Kidney (tissue), 14 donors: ENCODE data around the gene CACFD1. TPM values are rescaled to one million over a fixed set of nuclear protein-coding genes. Genes with fewer than 3 reads are reported as not detected.

ENCODE experiments used
- DNase-seq, 5 donors: peaks; one replicate each; pipeline ENCODE4 v3.0.0-alpha.2; 2013 to 2020
- FAIRE-seq: peaks from 2 replicates; lab custom pipeline; 2012; peaks lifted over from hg19 to GRCh38; lab: Jason Lieb, UNC
- H3K27ac ChIP-seq, 2 donors: one replicate each; pipeline ENCODE4 v1.7.0; 2013; ENCODE audit warnings: low read depth in 2 of 2, low read length in 2 of 2, inconsistent platforms in 1 of 2
- H3K27me3 ChIP-seq: one replicate; pipeline ENCODE4 v1.7.1; 2013; ENCODE audit warnings: low read length, inconsistent platforms; ENCODE audit not compliant: control insufficient read depth, insufficient read depth
- H3K36me3 ChIP-seq, 3 donors: one replicate each; pipeline versions ENCODE4 v1.7.0 to v1.7.1; 2013; ENCODE audit warnings: low read length in 3 of 3, control low read depth in 1 of 3, inconsistent platforms in 1 of 3; ENCODE audit not compliant: insufficient read depth in 3 of 3, control insufficient read depth in 2 of 3
- H3K4me1 ChIP-seq, 3 donors: one replicate each; pipeline versions ENCODE4 v1.7.0 to v1.7.1; 2013; ENCODE audit warnings: low read length in 3 of 3, inconsistent platforms in 1 of 3, low read depth in 1 of 3; ENCODE audit not compliant: control insufficient read depth in 2 of 3, insufficient read depth in 2 of 3
- H3K4me3 ChIP-seq, 3 donors: one replicate each; pipeline versions ENCODE4 v1.7.0 to v1.8.1; 2013; ENCODE audit warnings: low read length in 3 of 3, control low read depth in 1 of 3, inconsistent platforms in 1 of 3
- H3K9ac ChIP-seq, 3 donors: one replicate each; pipeline versions ENCODE4 v1.7.0 to v1.7.1; 2013; ENCODE audit warnings: low read length in 3 of 3, control low read depth in 1 of 3, inconsistent platforms in 1 of 3
- H3K9me3 ChIP-seq, 3 donors: one replicate each; pipeline versions ENCODE4 v1.7.0 to v1.7.1; 2013; ENCODE audit warnings: low read length in 3 of 3, control low read depth in 1 of 3, inconsistent platforms in 1 of 3; ENCODE audit not compliant: control insufficient read depth in 2 of 3, insufficient read depth in 1 of 3
- CTCF ChIP-seq: IDR thresholded peaks from 3 replicates; pipeline ENCODE4 v1.5.1; 2012; ENCODE audit warnings: mild to moderate bottlenecking, moderate library complexity, borderline replicate concordance; ENCODE audit not compliant: insufficient read depth; ENCODE audit errors: extremely low read depth
- intact Hi-C: fragments of 100-400 bp; cut with DNase I; formaldehyde crosslinking; loops from one replicate; pipeline ENCODE4 v1.11.1; 2022
- polyA plus RNA-seq: library from polyadenylated mRNA; stranded (reverse); fragments of 350-450 nt; fragmentation: Illumina TruSeq; extraction: RNeasy Lipid Tissue Mini Kit (QIAGEN cat#74804); gene quantifications from one replicate; pipeline ENCODE4 v1.2.3, GENCODE V29; 2014; ENCODE audit warnings: low read depth, low replicate concordance; ENCODE audit not compliant: insufficient read depth
- total RNA-seq: library from RNA; stranded (reverse); fragmentation: NEBNext Ultra II Directional; extraction: Animal tissue kit (Norgen Biotek cat#: 25700); gene quantifications from one replicate; pipeline ENCODE4 v1.2.1, GENCODE V29; 2021
- donor health status: control.
- donor health status: control.
- donor health status: control.
- donor health status: control.
- donor health status: control.
- donor health status: DM: yes; HTN: yes; CAD: no.
- donor health status: Normal renal cell carcinoma (clear cell type).

Gene CACFD1
- total and polyA plus RNA-seq, 2 donors from 2014 or later, result 37.3 to 37.8 TPM

DNA sequence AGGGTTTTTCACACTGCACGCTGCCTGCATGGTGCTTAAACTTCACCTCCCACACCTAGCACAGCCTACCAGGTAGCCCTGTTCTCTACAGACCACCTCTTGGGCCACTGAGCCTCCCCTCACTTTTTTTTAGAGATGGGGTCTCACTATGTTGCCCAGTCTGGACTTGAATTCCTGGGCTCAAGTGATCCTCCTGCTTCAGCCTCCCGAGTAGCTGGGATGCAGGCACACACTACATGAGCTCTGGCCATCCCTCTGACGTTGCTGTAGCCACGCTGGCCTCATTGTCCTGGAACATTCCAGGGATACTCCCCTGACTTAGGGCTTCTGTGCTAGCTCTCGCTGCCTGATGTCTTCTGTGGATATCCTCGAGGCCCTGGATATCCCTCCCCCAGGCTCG is 7.2 kb upstream of the CACFD1 start:
- DNase-seq (no peak), FAIRE-seq (no peak)
- Histone ChIP-seq H3K4me1 (peaks cover 0 to 5% (median 0%) of the 10 kb centered on the region in 3 donors), H3K4me3 (no peak overlapping the region), H3K9ac (no peak overlapping the region), H3K27ac (no peak overlapping the region), H3K36me3 (no peaks in the 10 kb centered on the region), H3K27me3 (no peaks in the 10 kb centered on the region), H3K9me3 (no peaks in the 10 kb centered on the region)
- intact Hi-C loops, result no loop called here
- no peak for TF ChIP-seq CTCF

DNA sequence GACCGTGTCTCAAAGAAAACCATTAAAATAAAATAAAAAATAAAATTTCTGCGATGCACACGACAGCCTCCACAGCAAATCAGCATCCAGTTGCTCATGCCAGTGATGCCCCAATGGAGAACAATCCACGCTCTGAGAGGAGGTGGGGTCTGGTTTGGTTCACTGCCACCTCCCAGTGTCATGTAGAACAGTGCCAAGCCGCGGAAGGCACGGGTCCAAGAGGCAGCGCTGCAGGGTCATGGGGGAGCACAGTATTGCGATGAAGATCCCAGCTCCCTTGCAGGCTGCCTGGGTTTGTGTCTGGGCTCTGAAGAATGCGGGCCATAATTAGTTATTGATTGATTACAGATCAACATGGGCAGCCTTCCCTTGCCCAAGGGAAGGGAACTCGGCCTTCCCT is 6.1 kb upstream of the CACFD1 start:
- DNase-seq, result no peak
- Histone ChIP-seq H3K4me1 (peaks cover 0 to 5% (median 0%) of the 10 kb centered on the region in 3 donors), H3K4me3 (no peak overlapping the region), H3K27me3 (no peaks in the 10 kb centered on the region), H3K9me3 (no peaks in the 10 kb centered on the region), H3K27ac (no peak overlapping the region), H3K9ac (no peak overlapping the region), H3K36me3 (no peaks in the 10 kb centered on the region)
- no peak for FAIRE-seq
- TF ChIP-seq CTCF, result no peak
- intact Hi-C loops, result no loop called here

- FAIRE-seq, result no peak
- intact Hi-C loops, result no loop called here
These were observed 5.5 kb upstream of the CACFD1 start for GRCh38 chr9:133454325-133454724.

More at GRCh38 chr9:133454325-133454724, 5.5 kb upstream of the CACFD1 start:
- Histone ChIP-seq H3K27ac (no peak overlapping the region), H3K27me3 (no peaks in the 10 kb centered on the region), H3K4me3 (no peak overlapping the region), H3K9ac (no peak overlapping the region), H3K36me3 (no peaks in the 10 kb centered on the region), H3K9me3 (no peaks in the 10 kb centered on the region), H3K4me1 (peaks cover 0 to 2% (median 0%) of the 10 kb centered on the region in 3 donors)
- DNase-seq, result peak in 1 of 5 donors; percentile 70
- TF ChIP-seq CTCF, result no peak
